Adipocyte (in vitro differentiated cells): ENCODE results near the gene RHBDD3.

Experiments
- DNase-seq: peaks from one replicate; pipeline ENCODE4 v3.0.0-alpha.2; 2015; ENCODE audit warnings: low read depth
- H3K27me3 ChIP-seq: replicated peaks from 2 replicates; pipeline ENCODE4 v1.7.0; 2013; ENCODE audit warnings: mild to moderate bottlenecking, low read length, moderate library complexity; ENCODE audit not compliant: control insufficient read depth, insufficient read depth
- H3K36me3 ChIP-seq: 2 replicates; pipeline ENCODE4 v1.7.0; 2013; ENCODE audit warnings: low read length, mild to moderate bottlenecking, moderate library complexity; ENCODE audit not compliant: control insufficient read depth, insufficient read depth, severe bottlenecking
- H3K4me1 ChIP-seq: 2 replicates; pipeline ENCODE4 v1.7.0; 2013; ENCODE audit warnings: mild to moderate bottlenecking, low read length, moderate library complexity; ENCODE audit not compliant: control insufficient read depth, insufficient read depth
- H3K4me3 ChIP-seq: 2 replicates; pipeline ENCODE4 v1.7.0; 2013; ENCODE audit warnings: mild to moderate bottlenecking, low read length, moderate library complexity
- H3K9ac ChIP-seq: 2 replicates; pipeline ENCODE4 v1.7.0; 2013; ENCODE audit warnings: mild to moderate bottlenecking, low read length, moderate library complexity
- H3K9me3 ChIP-seq: 2 replicates; pipeline ENCODE4 v1.7.0; 2013; ENCODE audit warnings: mild to moderate bottlenecking, low read length, moderate library complexity; ENCODE audit not compliant: control insufficient read depth

Gene RHBDD3

DNA sequence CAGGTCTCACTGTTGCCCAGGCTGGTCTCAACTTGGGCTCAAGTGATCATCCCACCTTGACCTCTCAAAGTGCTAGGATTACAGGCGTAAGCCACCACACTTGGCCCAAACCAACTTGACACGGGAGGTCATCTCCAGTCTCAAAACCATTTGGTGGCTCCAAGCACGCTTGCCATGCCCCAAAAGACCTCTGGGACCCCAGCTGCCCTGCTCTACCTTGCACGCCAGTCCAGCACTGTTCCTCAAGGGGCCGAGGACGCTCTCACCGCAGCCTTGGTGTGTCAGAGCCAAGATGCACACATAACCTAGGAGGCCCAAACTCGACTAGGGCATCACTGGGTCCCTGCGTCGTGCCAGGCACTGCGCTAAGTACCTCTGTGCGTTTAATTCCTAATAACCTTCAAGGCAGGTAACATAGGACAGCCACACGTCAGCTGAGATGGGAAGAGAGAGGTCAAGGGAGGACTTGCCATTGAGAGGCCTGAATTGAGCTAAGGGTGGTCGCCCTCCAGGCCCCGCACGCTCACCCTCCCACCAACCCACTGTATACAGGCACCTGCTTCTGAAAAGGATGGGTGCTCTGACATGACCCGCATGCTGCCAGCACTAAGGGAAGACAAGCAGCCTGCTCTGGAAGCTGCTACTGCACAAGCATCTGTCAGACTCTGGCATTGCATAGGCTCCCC lies 34.1 kb upstream of the RHBDD3 start:
- Histone ChIP-seq H3K4me3 (no peak overlapping the region), H3K9me3 (no peaks in the 10 kb centered on the region), H3K4me1 (peaks cover 3% of the 10 kb centered on the region), H3K27me3 (no peaks in the 10 kb centered on the region), H3K36me3 (peaks cover 43% of the 10 kb centered on the region), H3K9ac (no peak overlapping the region)
- DNase-seq = no peak

DNA sequence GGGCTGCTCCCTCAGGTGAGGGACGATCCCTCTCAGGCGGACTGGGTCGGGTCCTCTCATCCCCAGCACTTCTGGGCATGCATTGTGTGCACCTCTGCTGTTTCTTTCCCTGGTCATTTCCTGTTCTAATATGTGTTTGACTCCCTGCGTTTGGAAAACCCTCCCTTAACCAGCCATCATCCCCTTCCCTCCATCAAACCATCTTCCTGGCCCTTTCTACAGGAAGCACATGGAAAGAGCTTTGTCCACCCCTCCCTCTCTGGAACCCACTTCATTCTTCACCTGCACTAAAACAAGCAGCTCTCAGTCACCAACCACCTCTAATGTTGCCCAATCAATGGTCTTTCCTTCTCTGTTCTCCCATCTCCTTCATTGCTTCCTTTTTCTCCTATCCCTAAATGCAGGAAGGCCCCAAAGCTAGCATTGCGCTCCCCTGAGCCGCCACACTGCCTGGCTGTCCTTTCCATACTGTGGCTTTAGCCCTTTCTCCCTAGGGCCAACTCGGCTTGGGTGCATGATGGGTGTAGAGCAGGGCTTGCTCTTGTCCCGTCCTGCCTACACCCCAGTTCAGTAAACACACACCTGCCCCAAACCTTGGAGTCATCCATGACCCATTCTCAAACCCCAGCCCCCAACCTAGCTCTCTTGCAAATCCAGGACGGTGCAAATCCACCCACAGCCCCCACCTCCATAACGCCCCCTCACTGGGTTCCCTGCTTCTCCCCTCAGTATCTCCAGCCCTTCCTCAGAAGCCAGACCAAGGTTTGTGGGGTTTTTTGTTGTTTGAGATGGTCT lies 33.2 kb upstream of the RHBDD3 start:
- no peaks in the 10 kb centered on the region for H3K9me3 ChIP-seq
- H3K4me1 ChIP-seq = peaks cover 3% of the 10 kb centered on the region
- no peaks in the 10 kb centered on the region for H3K27me3 ChIP-seq
- no peak overlapping the region for H3K9ac ChIP-seq
- no peak for DNase-seq
- H3K4me3 ChIP-seq = no peak overlapping the region
- peaks cover 51% of the 10 kb centered on the region for H3K36me3 ChIP-seq

DNA sequence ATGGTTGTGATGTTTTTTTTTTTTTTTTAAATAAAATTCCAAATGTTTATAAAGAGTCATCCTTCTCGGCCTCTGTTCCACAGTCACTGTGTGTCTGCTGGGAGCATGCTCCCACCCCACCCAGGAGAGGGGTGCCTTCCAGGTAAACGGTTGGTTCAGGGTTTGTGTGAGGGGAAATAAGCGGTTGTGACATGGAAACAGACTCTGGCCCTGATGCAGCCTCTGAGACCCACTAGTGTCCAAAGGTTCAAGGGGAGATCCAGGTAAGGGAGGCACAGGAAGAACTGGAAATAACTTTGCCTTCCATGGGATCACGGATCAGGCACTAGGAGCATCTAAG lies 32.7 kb upstream of the RHBDD3 start:
- Histone ChIP-seq H3K4me1 (peaks cover 3% of the 10 kb centered on the region), H3K9me3 (no peaks in the 10 kb centered on the region), H3K27me3 (no peaks in the 10 kb centered on the region), H3K9ac (no peak overlapping the region), H3K4me3 (no peak overlapping the region), H3K36me3 (peaks cover 57% of the 10 kb centered on the region)
- no peak for DNase-seq

DNA sequence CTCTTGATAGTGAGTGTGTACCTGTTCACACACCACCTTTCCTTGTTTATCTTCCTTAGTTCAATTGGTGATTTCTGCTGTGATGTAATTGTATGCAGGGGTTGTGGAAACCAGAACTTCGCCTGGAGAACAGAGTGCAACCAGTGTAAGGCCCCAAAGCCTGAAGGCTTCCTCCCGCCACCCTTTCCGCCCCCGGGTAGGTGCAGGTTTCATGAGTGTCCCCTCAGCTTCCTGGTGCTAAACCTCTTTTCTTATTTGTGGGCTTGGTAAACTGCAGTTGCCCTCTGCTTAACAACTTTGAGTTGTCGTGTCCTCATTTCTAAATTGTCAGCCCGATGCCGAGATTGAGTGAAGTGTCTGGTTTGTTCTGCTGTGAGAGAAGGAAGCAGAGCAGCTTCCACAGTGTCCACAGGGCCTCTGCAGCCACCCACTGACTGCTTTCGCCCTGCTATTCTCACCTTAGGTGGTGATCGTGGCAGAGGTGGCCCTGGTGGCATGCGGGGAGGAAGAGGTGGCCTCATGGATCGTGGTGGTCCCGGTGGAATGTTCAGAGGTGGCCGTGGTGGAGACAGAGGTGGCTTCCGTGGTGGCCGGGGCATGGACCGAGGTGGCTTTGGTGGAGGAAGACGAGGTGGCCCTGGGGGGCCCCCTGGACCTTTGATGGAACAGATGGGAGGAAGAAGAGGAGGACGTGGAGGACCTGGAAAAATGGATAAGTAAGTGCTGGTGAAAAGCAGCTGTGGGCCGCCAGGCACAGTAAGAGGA lies 31.5 kb upstream of the RHBDD3 start:
- no peaks in the 10 kb centered on the region for H3K27me3 ChIP-seq
- H3K4me3 ChIP-seq = no peak overlapping the region
- no peak overlapping the region for H3K9ac ChIP-seq
- peaks cover 68% of the 10 kb centered on the region for H3K36me3 ChIP-seq
- H3K9me3 ChIP-seq = no peaks in the 10 kb centered on the region
- H3K4me1 ChIP-seq = peaks cover 3% of the 10 kb centered on the region
- no peak for DNase-seq

DNA sequence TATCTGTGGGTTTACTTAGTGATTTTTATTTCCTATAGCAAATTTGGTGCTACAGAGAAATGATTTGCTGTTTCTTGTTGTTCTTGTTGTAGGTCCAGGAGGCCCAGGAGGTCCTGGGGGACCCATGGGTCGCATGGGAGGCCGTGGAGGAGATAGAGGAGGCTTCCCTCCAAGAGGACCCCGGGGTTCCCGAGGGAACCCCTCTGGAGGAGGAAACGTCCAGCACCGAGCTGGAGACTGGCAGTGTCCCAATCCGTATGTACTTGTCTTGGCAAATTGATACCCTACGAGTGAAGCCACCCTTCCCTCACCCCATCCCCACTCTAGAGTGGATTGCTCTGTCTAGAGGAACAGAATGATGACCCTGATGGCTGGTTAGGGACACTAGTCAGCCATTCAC lies 30.9 kb upstream of the RHBDD3 start:
- Histone ChIP-seq H3K36me3 (peaks cover 75% of the 10 kb centered on the region), H3K9ac (no peak overlapping the region)

DNA sequence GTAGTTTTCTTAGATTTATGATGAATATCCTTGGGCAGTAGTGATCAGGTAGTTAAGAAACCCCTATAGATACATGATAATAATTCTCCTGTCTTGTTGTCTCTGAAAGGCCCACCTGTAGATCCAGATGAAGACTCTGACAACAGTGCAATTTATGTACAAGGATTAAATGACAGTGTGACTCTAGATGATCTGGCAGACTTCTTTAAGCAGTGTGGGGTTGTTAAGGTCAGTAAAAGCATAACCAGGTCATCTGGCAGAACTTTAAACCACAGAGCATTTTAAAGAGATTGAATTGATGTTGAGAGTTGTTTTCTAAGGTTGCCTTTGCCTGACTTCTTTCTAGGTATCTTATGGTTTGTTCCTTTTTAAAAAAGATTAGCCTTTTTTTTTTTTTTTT lies 24.6 kb upstream of the RHBDD3 start:
- Histone ChIP-seq H3K9ac (no peak overlapping the region), H3K36me3 (peaks cover 100% of the 10 kb centered on the region), H3K27me3 (no peaks in the 10 kb centered on the region), H3K4me1 (peaks cover 17% of the 10 kb centered on the region), H3K4me3 (no peak overlapping the region), H3K9me3 (no peaks in the 10 kb centered on the region)
- no peak for DNase-seq

More for the DNA sequence above, 30.9 kb upstream of the RHBDD3 start:
- no peak for DNase-seq
- no peaks in the 10 kb centered on the region for H3K27me3 ChIP-seq
- H3K4me3 ChIP-seq = no peak overlapping the region
- H3K9me3 ChIP-seq = no peaks in the 10 kb centered on the region
- peaks cover 3% of the 10 kb centered on the region for H3K4me1 ChIP-seq

DNA sequence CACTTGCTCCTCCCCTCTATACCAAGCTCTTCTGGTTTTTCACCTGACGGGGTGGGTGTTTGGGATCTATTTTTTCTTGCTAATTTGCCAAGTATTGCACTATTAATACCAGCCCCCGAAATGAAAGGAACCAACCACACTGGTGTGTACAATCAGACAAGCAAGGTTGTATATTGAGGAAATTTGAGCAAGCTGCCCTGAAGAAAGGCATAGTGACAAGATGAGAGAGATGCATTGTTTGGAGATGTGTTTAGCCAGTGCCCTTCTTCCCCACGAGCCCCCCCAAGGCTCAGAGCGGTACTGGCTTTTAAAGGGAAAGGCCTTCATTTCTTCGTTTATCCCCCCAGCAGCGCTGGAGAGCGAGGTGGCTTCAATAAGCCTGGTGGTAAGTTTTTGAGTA lies 23.4 kb upstream of the RHBDD3 start:
- Histone ChIP-seq H3K9me3 (no peaks in the 10 kb centered on the region), H3K9ac (no peak overlapping the region), H3K4me1 (peaks cover 17% of the 10 kb centered on the region), H3K4me3 (no peak overlapping the region), H3K36me3 (peaks cover 100% of the 10 kb centered on the region), H3K27me3 (no peaks in the 10 kb centered on the region)
- no peak for DNase-seq

DNA sequence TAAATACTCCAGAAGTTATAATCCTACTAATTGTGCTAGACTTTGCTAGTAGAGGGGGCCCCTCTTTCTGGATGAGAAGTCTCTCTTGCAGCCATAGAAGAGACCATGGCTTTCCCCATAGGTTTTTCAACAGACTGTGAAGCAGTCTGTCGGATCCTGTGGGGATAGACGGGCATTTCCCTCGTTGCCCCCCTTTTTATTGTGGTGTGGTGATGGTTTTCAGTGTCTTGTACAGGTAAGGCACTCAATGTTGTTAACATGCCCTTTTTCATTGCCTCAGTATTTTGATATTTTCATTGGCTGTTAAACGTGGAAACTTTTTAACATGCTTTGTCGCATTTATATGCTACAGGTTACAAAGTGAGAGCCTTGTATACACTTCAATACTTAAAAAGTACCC lies 22.3 kb upstream of the RHBDD3 start:
- no peaks in the 10 kb centered on the region for H3K9me3 ChIP-seq
- H3K27me3 ChIP-seq = no peaks in the 10 kb centered on the region
- H3K9ac ChIP-seq = no peak overlapping the region
- H3K4me1 ChIP-seq = peaks cover 17% of the 10 kb centered on the region
- DNase-seq = no peak
- H3K4me3 ChIP-seq = no peak overlapping the region
- peaks cover 100% of the 10 kb centered on the region for H3K36me3 ChIP-seq

DNA sequence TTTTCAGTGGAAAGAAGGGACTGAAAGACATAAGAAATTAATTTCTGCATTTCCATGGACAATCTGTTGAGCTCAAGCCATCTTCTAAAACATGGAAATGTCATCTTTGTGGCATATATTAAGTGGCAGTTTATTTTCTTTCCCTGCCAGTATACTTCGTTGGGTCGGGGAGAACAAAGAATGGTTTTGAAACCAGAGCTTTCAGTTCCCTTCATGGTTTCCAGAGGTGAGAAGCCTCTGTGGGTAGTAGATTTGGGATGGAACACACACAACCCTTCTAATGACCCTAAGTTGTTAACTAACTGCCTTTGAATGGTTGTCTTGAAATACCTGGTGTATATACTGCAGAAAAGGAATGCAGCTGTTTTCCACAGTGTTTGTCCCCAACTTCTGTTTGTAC lies 21.1 kb upstream of the RHBDD3 start:
- no peak overlapping the region for H3K9ac ChIP-seq
- peaks cover 17% of the 10 kb centered on the region for H3K4me1 ChIP-seq
- H3K4me3 ChIP-seq = no peak overlapping the region
- H3K9me3 ChIP-seq = no peaks in the 10 kb centered on the region
- no peaks in the 10 kb centered on the region for H3K27me3 ChIP-seq
- peaks cover 99% of the 10 kb centered on the region for H3K36me3 ChIP-seq
- DNase-seq = no peak

DNA sequence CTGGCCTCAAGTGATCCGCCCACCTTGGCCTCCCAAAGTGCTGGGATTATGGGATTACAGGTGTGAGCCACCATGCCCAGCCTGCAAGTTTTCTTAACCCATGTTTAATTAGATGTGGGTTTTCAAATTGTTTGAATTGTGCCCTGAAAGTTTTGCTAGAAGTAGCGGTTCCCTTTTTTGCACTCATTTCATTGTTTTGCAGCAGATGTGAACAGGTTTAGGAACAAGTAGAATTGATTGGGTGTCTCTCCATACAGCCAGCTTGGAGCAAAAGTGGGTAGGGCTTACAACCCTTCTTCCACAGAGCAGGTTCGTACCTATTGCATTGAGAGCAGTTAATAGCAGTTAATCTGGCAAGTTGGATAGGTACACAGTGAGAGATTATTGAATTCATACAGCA lies 16.4 kb upstream of the RHBDD3 start:
- H3K4me3 ChIP-seq = no peak overlapping the region
- H3K36me3 ChIP-seq = peaks cover 95% of the 10 kb centered on the region
- no peaks in the 10 kb centered on the region for H3K27me3 ChIP-seq
- no peak for DNase-seq
- H3K9ac ChIP-seq = no peak overlapping the region
- H3K4me1 ChIP-seq = peaks cover 2% of the 10 kb centered on the region
- H3K9me3 ChIP-seq = no peaks in the 10 kb centered on the region

DNA sequence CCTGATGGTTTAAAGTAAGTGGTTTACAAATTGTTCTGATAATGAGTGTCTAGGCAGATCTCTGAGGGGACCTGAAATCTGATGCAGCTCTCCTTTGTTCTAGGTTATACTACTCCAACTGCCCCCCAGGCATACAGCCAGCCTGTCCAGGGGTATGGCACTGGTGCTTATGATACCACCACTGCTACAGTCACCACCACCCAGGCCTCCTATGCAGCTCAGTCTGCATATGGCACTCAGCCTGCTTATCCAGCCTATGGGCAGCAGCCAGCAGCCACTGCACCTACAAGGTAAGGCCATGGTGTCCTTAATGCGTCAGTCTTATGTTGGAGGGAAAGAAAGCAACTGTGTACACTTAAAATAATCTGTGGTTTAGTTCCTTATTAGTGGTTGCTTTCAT lies 10.1 kb upstream of the RHBDD3 start:
- peaks cover 34% of the 10 kb centered on the region for H3K4me1 ChIP-seq
- no peaks in the 10 kb centered on the region for H3K9me3 ChIP-seq
- H3K36me3 ChIP-seq = peaks cover 96% of the 10 kb centered on the region
- no peak for DNase-seq
- H3K27me3 ChIP-seq = no peaks in the 10 kb centered on the region
- H3K4me3 ChIP-seq = no peak overlapping the region
- H3K9ac ChIP-seq = no peak overlapping the region
